NB4 (cell line): ENCODE data around the gene SERPINB6.

Source experiments
- DNase-seq: peaks from one replicate; pipeline ENCODE4 v3.0.0; 2010; ENCODE audit warnings: low read depth
- H3K4me3 ChIP-seq: one replicate; pipeline ENCODE4 v1.5.1; 2011; ENCODE audit warnings: mild to moderate bottlenecking, low read depth, low read length, moderate library complexity
- CTCF ChIP-seq: IDR thresholded peaks from one replicate; pipeline ENCODE4 v1.5.1; 2012; ENCODE audit warnings: low read depth, low read length
- MAX ChIP-seq: IDR thresholded peaks from 2 replicates; pipeline ENCODE4 v1.6.1; 2011; ENCODE audit warnings: low read depth, low read length
- MYC ChIP-seq: IDR thresholded peaks from 2 replicates; pipeline ENCODE4 v1.6.1; 2011; ENCODE audit warnings: low read depth, low read length
- POLR2A ChIP-seq: IDR thresholded peaks from 2 replicates; pipeline ENCODE4 v1.6.1; 2011; ENCODE audit warnings: mild to moderate bottlenecking; ENCODE audit not compliant: insufficient read length; ENCODE audit errors: extremely low read depth

Gene SERPINB6

GRCh38 chr6:2956930-2957685, 14.3 kb downstream of the SERPINB6 start:
- TF ChIP-seq MAX (no peak), MYC (no peak), POLR2A (no peak), CTCF (no peak)
- no peak for DNase-seq
- no peak overlapping the region for H3K4me3 ChIP-seq

- no peak for DNase-seq
- H3K4me3 ChIP-seq, result no peak overlapping the region
- no peak for TF ChIP-seq CTCF
- no peak for TF ChIP-seq MAX
- TF ChIP-seq POLR2A, result no peak
- TF ChIP-seq MYC, result no peak
These were observed 18.3 kb downstream of the SERPINB6 start for GRCh38 chr6:2953098-2953497.

- TF ChIP-seq MYC (0 out of 2 replicates have a peak, but pooled peaks have one; percentile 47), MAX (peak; percentile 46; the same call in 1 of the 2 replicates), CTCF (peak; percentile 98), POLR2A (no peak)
These were observed 18.7 kb downstream of the SERPINB6 start for GRCh38 chr6:2952557-2953095.

GRCh38 chr6:2951728-2952127, 19.6 kb downstream of the SERPINB6 start:
- peak; percentile 25 for DNase-seq
- no peak overlapping the region for H3K4me3 ChIP-seq
- TF ChIP-seq MYC (no peak), POLR2A (no peak), MAX (no peak), CTCF (no peak)

More at GRCh38 chr6:2952557-2953095, 18.7 kb downstream of the SERPINB6 start:
- DNase-seq, result peak; percentile 86
- no peak overlapping the region for H3K4me3 ChIP-seq

- TF ChIP-seq CTCF (no peak), MAX (no peak), MYC (no peak), POLR2A (no peak)
- no peak for DNase-seq
- no peak overlapping the region for H3K4me3 ChIP-seq
These were observed 20.7 kb downstream of the SERPINB6 start for GRCh38 chr6:2950713-2951112.
